Tibial nerve (tissue), 4 donors: ENCODE results near the gene BMERB1. TPM values are rescaled to one million over a fixed set of nuclear protein-coding genes. Genes with fewer than 3 reads are reported as not detected.
A peak's percentile ranks its signal among the peaks of the same experiment; 100 is the strongest.
"Not testable (repeated sequence)": the region's sequence is repeated elsewhere in the genome, so short reads cannot be mapped to it uniquely, and the experiment has no call there.

ENCODE experiments used
- DNase-seq, 2 donors: peaks; one replicate each; pipeline ENCODE4 v3.0.0-alpha.2; 2019; ENCODE audit warnings: low spot score in 2 of 2
- H3K27ac ChIP-seq, 4 donors: fragments of 200-600 bp; sonication (generic) in 3 of 4; one replicate each; pipeline ENCODE4 v1.5.1; 2017 to 2019; ENCODE audit warnings: mild to moderate bottlenecking in 1 of 4
- H3K27me3 ChIP-seq, 2 donors: fragments of 200-600 bp; sonication (generic) in 1 of 2; one replicate each; pipeline versions ENCODE4 v1.5.1 to v1.6.0; 2017 to 2019
- H3K36me3 ChIP-seq, 3 donors: fragments of 200-600 bp; sonication (generic); one replicate each; pipeline ENCODE4 v1.5.1; 2018 to 2019
- H3K4me1 ChIP-seq, 4 donors: fragments of 200-600 bp; sonication (generic) in 3 of 4; one replicate each; pipeline ENCODE4 v1.5.1; 2017 to 2019
- H3K4me3 ChIP-seq, 4 donors: fragments of 200-600 bp; sonication (generic) in 3 of 4; one replicate each; pipeline ENCODE4 v1.5.1; 2017 to 2019; ENCODE audit warnings: mild to moderate bottlenecking in 1 of 4, moderate library complexity in 1 of 4
- H3K9me3 ChIP-seq, 4 donors: fragments of 200-600 bp; sonication (generic) in 3 of 4; one replicate each; pipeline ENCODE4 v1.5.1; 2017 to 2019
- CTCF ChIP-seq, 5 experiments: fragments of 200-600 bp in 3 of 5; fragments of 450-650 bp in 2 of 5; sonication (generic) in 3 of 5; IDR thresholded peaks; one replicate each; pipeline ENCODE4 v1.5.1; 2016 to 2019; ENCODE audit warnings: antibody characterized with exemption in 5 of 5, mild to moderate bottlenecking in 3 of 5, moderate library complexity in 2 of 5
- EP300 ChIP-seq, 2 donors: sonication (generic); formaldehyde crosslinking; IDR thresholded peaks; one replicate each; pipeline ENCODE4 v1.6.1; 2017; ENCODE audit warnings: antibody characterized with exemption in 2 of 2, mild to moderate bottlenecking in 1 of 2
- POLR2A ChIP-seq, 2 donors: fragments of 450-650 bp; IDR thresholded peaks; one replicate each; pipeline ENCODE4 v1.6.1; 2017; ENCODE audit warnings: antibody characterized with exemption in 2 of 2, mild to moderate bottlenecking in 2 of 2, moderate library complexity in 2 of 2
- WGBS, 2 donors: methylation state at CpG; one replicate each; pipeline ENCODE4 v1.1.5; 2018; 5-methylcytosine and 5-hydroxymethylcytosine counted together
- total RNA-seq, 4 donors: library from RNA; depleted of rRNA; stranded (reverse); fragments of >200 nt; gene quantifications; one replicate each; pipeline ENCODE4 v1.1.0, GENCODE V29; 2016

BMERB1 gene
- total RNA-seq, 4 donors from 2014 or later, result 42.9 to 85.9 (median 54.8) TPM

DNA sequence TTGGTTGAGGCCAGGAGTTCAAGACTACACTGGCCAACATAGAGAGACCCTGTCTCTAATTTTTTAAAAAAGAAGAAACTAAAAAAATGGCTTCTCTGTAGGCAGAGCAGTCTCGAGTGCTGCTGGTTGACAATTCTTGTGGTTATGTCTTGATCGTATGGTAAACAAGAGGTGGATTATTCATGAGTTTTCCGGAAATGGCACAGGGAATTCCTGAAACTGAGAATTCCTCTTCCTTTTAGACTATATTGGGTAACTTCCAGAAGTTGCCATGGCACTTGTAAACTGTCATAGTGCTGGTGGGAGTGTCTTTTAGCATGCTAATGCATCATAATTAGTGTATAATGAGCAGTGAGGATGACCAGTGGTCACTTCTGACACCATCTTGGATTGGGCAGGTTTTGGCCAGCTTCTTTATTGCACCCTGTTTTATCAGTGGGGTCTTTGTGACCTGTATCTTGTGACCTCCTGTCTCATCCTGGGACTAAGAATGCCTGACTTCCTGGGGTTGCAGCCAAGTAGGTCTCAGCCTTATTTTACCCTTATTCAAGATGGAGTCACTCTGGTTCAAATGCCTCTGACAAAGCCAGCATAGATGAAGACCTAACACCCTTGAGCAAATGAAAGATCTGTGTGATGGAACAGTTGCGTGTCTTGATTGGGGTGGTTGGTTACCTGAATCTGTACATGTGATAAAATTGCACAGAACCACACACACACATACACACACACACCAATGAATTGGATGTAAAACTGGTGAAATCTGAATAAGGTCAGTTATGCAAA is 30.2 kb downstream of the BMERB1 start:
- H3K27ac ChIP-seq, result no peak overlapping the region
- TF ChIP-seq CTCF (IDR thresholded peaks at IDR 0.05) (no peak), POLR2A (IDR thresholded peaks at IDR 0.05) (no peak), EP300 (IDR thresholded peaks at IDR 0.05) (no peak)
- no peaks in the 10 kb centered on the region for H3K27me3 ChIP-seq
- no peak for DNase-seq
- 54 to 64% methylated on average over 4 of the region's 4 CpGs for WGBS, 2 donors
- H3K4me1 ChIP-seq, result peaks cover 0 to 4% (median 0%) of the 10 kb centered on the region in 4 donors
- H3K36me3 ChIP-seq, result no peaks in the 10 kb centered on the region
- H3K9me3 ChIP-seq, result peaks cover 0 to 7% (median 2%) of the 10 kb centered on the region in 4 donors
- H3K4me3 ChIP-seq, result no peak overlapping the region

- no peak overlapping the region for H3K27ac ChIP-seq
- no peak for DNase-seq
- no peak for TF ChIP-seq EP300 (IDR thresholded peaks at IDR 0.05)
- no peak for TF ChIP-seq POLR2A (IDR thresholded peaks at IDR 0.05)
- TF ChIP-seq CTCF (IDR thresholded peaks at IDR 0.05), result no peak
- H3K9me3 ChIP-seq, result peaks cover 0 to 12% (median 2%) of the 10 kb centered on the region in 4 donors
- no peak overlapping the region for H3K4me3 ChIP-seq
- peaks cover 0 to 3% (median 0%) of the 10 kb centered on the region in 4 donors for H3K4me1 ChIP-seq
- H3K36me3 ChIP-seq, result no peaks in the 10 kb centered on the region
- H3K27me3 ChIP-seq, result no peaks in the 10 kb centered on the region
- 89 to 91% methylated on average over 2 of the region's 2 CpGs for WGBS, 2 donors
Observed at GRCh38 chr16:15466131-15466530, 31.7 kb downstream of the BMERB1 start.

- Histone ChIP-seq H3K27me3 (no peaks in the 10 kb centered on the region), H3K4me3 (no peak overlapping the region), H3K27ac (no peak overlapping the region), H3K36me3 (no peaks in the 10 kb centered on the region), H3K4me1 (no peaks in the 10 kb centered on the region), H3K9me3 (peaks cover 0 to 12% (median 2%) of the 10 kb centered on the region in 4 donors)
- no peak for DNase-seq
- TF ChIP-seq EP300 (IDR thresholded peaks at IDR 0.05) (no peak), CTCF (IDR thresholded peaks at IDR 0.05) (peak in 1 of 5 experiments; percentile 19)
- WGBS, 2 donors, result 66% methylated on average over 3 of the region's 3 CpGs
Observed at GRCh38 chr16:15466886-15467781, 32.7 kb downstream of the BMERB1 start.

DNA sequence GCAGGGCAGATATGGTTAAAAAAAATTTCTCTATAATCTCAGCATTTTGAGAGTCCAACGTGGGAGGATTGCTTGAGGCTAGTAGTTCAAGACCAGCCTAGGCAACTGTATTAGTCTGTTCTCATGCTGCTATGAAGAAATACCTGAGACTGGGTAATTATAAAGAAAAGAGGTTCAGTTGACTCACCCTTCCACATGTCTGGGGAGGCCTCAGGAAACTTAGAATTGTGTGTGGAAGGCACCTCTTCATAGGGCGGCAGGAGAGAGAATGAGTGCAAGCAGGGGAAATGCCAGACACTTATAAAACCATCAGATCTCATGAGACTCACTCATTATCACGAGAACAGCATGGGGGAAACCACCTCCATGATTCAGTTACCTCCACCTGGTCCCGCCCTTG is 42.6 kb downstream of the BMERB1 start:
- WGBS, 2 donors, result 82% methylated on average over 4 of the region's 4 CpGs
- H3K36me3 ChIP-seq, H3K9me3 ChIP-seq, H3K4me3 ChIP-seq, H3K4me1 ChIP-seq, H3K27me3 ChIP-seq, DNase-seq, H3K27ac ChIP-seq: not testable (repeated sequence)

- no peak for TF ChIP-seq EP300 (IDR thresholded peaks at IDR 0.05)
- no peak for TF ChIP-seq CTCF (IDR thresholded peaks at IDR 0.05)
- no peak for TF ChIP-seq POLR2A (IDR thresholded peaks at IDR 0.05)
- Histone ChIP-seq H3K27ac (no peak overlapping the region), H3K4me3 (no peak overlapping the region), H3K9me3 (no peaks in the 10 kb centered on the region), H3K36me3 (peaks cover 0 to 6% (median 0%) of the 10 kb centered on the region in 3 donors), H3K27me3 (no peaks in the 10 kb centered on the region), H3K4me1 (peaks cover 0 to 6% (median 0%) of the 10 kb centered on the region in 4 donors)
- DNase-seq, result no peak
- WGBS, 2 donors, result 77 to 89% methylated on average over 2 of the region's 2 CpGs
Observed at GRCh38 chr16:15477802-15478201, 43.4 kb downstream of the BMERB1 start.
